ENCODE data around the gene IDH2.
A peak's percentile ranks its signal among the peaks of the same experiment; 100 is the strongest.

IDH2 gene

GRCh38 chr15:90067953-90068606 is 34.2 kb downstream of the IDH2 start:
- DNase-seq (ENCODE audit: extremely low spot score, insufficient read length, low read depth) (no peak), FAIRE-seq (no peak)

- DNase-seq (ENCODE audit: extremely low spot score, insufficient read length, low read depth) (no peak), FAIRE-seq (no peak)
These were observed 34.9 kb downstream of the IDH2 start for GRCh38 chr15:90067181-90067952.

GRCh38 chr15:90065682-90066049 is 36.6 kb downstream of the IDH2 start:
- FAIRE-seq: no peak

GRCh38 chr15:90064911-90065681 is 37.2 kb downstream of the IDH2 start:
- FAIRE-seq (no peak), DNase-seq (ENCODE audit: extremely low spot score, insufficient read length, low read depth) (no peak)

More at GRCh38 chr15:90065682-90066049, 36.6 kb downstream of the IDH2 start:
- DNase-seq (ENCODE audit: extremely low spot score, insufficient read length, low read depth): no peak

- no peak for FAIRE-seq
- DNase-seq (ENCODE audit: extremely low spot score, insufficient read length, low read depth): no peak
These were observed 38.5 kb downstream of the IDH2 start for GRCh38 chr15:90063770-90064247.

- no peak for FAIRE-seq
- no peak for DNase-seq (ENCODE audit: extremely low spot score, insufficient read length, low read depth)
These were observed 39.1 kb downstream of the IDH2 start for GRCh38 chr15:90062973-90063769.

- no peak for FAIRE-seq
- no peak for DNase-seq (ENCODE audit: extremely low spot score, insufficient read length, low read depth)
These were observed 39.8 kb downstream of the IDH2 start for GRCh38 chr15:90062462-90062932.

- no peak for FAIRE-seq
- DNase-seq (ENCODE audit: extremely low spot score, insufficient read length, low read depth): no peak
These were observed 40.2 kb downstream of the IDH2 start for GRCh38 chr15:90062023-90062442.

GRCh38 chr15:90060797-90061196 is 41.5 kb downstream of the IDH2 start:
- FAIRE-seq (no peak), DNase-seq (ENCODE audit: extremely low spot score, insufficient read length, low read depth) (no peak)

GRCh38 chr15:90059208-90059985 is 42.9 kb downstream of the IDH2 start:
- FAIRE-seq (peak; percentile 97), DNase-seq (ENCODE audit: extremely low spot score, insufficient read length, low read depth) (peak; percentile 68)

- DNase-seq (ENCODE audit: extremely low spot score, insufficient read length, low read depth) (no peak), FAIRE-seq (no peak)
These were observed 43.5 kb downstream of the IDH2 start for GRCh38 chr15:90058775-90059174.

GRCh38 chr15:90058308-90058707 is 44.0 kb downstream of the IDH2 start:
- FAIRE-seq (peak; percentile 73), DNase-seq (ENCODE audit: extremely low spot score, insufficient read length, low read depth) (no peak)

GRCh38 chr15:90056529-90056928 is 45.7 kb downstream of the IDH2 start:
- DNase-seq (ENCODE audit: extremely low spot score, insufficient read length, low read depth) (no peak), FAIRE-seq (no peak)

GRCh38 chr15:90055182-90055581 is 47.1 kb downstream of the IDH2 start:
- no peak for FAIRE-seq
- DNase-seq (ENCODE audit: extremely low spot score, insufficient read length, low read depth): no peak

- DNase-seq (ENCODE audit: extremely low spot score, insufficient read length, low read depth): no peak
- no peak for FAIRE-seq
These were observed 47.6 kb downstream of the IDH2 start for GRCh38 chr15:90054618-90055097.

GRCh38 chr15:90053685-90054466 is 48.4 kb downstream of the IDH2 start:
- DNase-seq (ENCODE audit: extremely low spot score, insufficient read length, low read depth) (no peak), FAIRE-seq (no peak)

- no peak for FAIRE-seq
- no peak for DNase-seq (ENCODE audit: extremely low spot score, insufficient read length, low read depth)
These were observed 50.4 kb downstream of the IDH2 start for GRCh38 chr15:90051874-90052273.
